Neuron (in vitro differentiated cells): ENCODE results near the gene PHOX2B.
"Not testable (repeated sequence)": the region's sequence is repeated elsewhere in the genome, so short reads cannot be mapped to it uniquely, and the experiment has no call there.

Experiments
- H2AFZ ChIP-seq: one replicate; pipeline ENCODE4 v1.6.1; 2013; ENCODE audit warnings: low read depth, mild to moderate bottlenecking, inconsistent platforms, low read length, moderate library complexity
- H3K27me3 ChIP-seq: one replicate; pipeline ENCODE4 v1.6.1; 2013; ENCODE audit warnings: low read length; ENCODE audit not compliant: insufficient read depth
- H3K36me3 ChIP-seq: one replicate; pipeline ENCODE4 v1.6.1; 2013; ENCODE audit warnings: low read length; ENCODE audit not compliant: insufficient read depth
- H3K4me1 ChIP-seq: one replicate; pipeline ENCODE4 v1.6.1; 2013; ENCODE audit warnings: low read length; ENCODE audit not compliant: insufficient read depth
- H3K4me3 ChIP-seq: 2 replicates; pipeline ENCODE4 v1.5.1; 2013; ENCODE audit warnings: mild to moderate bottlenecking, low read length, moderate library complexity
- H3K9me3 ChIP-seq: one replicate; pipeline ENCODE4 v1.6.1; 2013; ENCODE audit warnings: low read length

Gene PHOX2B

GRCh38 chr4:41715155-41715554, 33.4 kb downstream of the PHOX2B start:
- no peaks in the 10 kb centered on the region for H3K36me3 ChIP-seq
- peaks cover 17% of the 10 kb centered on the region for H3K27me3 ChIP-seq
- H2AFZ ChIP-seq, result no peak overlapping the region
- H3K4me3 ChIP-seq, result no peak overlapping the region
- no peaks in the 10 kb centered on the region for H3K9me3 ChIP-seq
- H3K4me1 ChIP-seq, result no peaks in the 10 kb centered on the region

- Histone ChIP-seq H3K4me3 (no peak overlapping the region), H3K9me3 (no peaks in the 10 kb centered on the region), H3K4me1 (peaks cover 5% of the 10 kb centered on the region), H3K36me3 (no peaks in the 10 kb centered on the region), H2AFZ (no peak overlapping the region), H3K27me3 (peaks cover 17% of the 10 kb centered on the region)
Observed at GRCh38 chr4:41714364-41715000, 34.0 kb downstream of the PHOX2B start.

- Histone ChIP-seq H3K4me1 (peaks cover 5% of the 10 kb centered on the region), H3K4me3 (no peak overlapping the region), H3K27me3 (peaks cover 15% of the 10 kb centered on the region), H3K9me3 (no peaks in the 10 kb centered on the region), H2AFZ (no peak overlapping the region), H3K36me3 (no peaks in the 10 kb centered on the region)
Observed at GRCh38 chr4:41713768-41714167, 34.8 kb downstream of the PHOX2B start.

GRCh38 chr4:41712425-41712824, 36.1 kb downstream of the PHOX2B start:
- Histone ChIP-seq H3K4me1 (peaks cover 5% of the 10 kb centered on the region), H3K4me3 (no peak overlapping the region), H3K36me3 (no peaks in the 10 kb centered on the region), H3K27me3 (peaks cover 10% of the 10 kb centered on the region), H3K9me3 (no peaks in the 10 kb centered on the region), H2AFZ (no peak overlapping the region)

- not testable (repeated sequence) for H2AFZ ChIP-seq, H3K4me1 ChIP-seq, H3K9me3 ChIP-seq, H3K4me3 ChIP-seq, H3K36me3 ChIP-seq
- H3K27me3 ChIP-seq, result peaks cover 10% of the 10 kb centered on the region
Observed at GRCh38 chr4:41711654-41712053, 36.9 kb downstream of the PHOX2B start.

GRCh38 chr4:41709844-41710481, 38.6 kb downstream of the PHOX2B start:
- H3K36me3 ChIP-seq, result no peaks in the 10 kb centered on the region
- no peaks in the 10 kb centered on the region for H3K9me3 ChIP-seq
- H2AFZ ChIP-seq, result no peak overlapping the region
- H3K4me3 ChIP-seq, result no peak overlapping the region
- peaks cover 5% of the 10 kb centered on the region for H3K4me1 ChIP-seq
- peaks cover 3% of the 10 kb centered on the region for H3K27me3 ChIP-seq

GRCh38 chr4:41703785-41704184, 44.7 kb downstream of the PHOX2B start:
- Histone ChIP-seq H3K36me3 (peaks cover 2% of the 10 kb centered on the region), H3K27me3 (no peaks in the 10 kb centered on the region)

GRCh38 chr4:41702770-41703169, 45.8 kb downstream of the PHOX2B start:
- H3K9me3 ChIP-seq, result no peaks in the 10 kb centered on the region
- no peaks in the 10 kb centered on the region for H3K27me3 ChIP-seq
- no peak overlapping the region for H2AFZ ChIP-seq
- no peaks in the 10 kb centered on the region for H3K4me1 ChIP-seq
- H3K36me3 ChIP-seq, result peaks cover 11% of the 10 kb centered on the region
- H3K4me3 ChIP-seq, result no peak overlapping the region

More at GRCh38 chr4:41703785-41704184, 44.7 kb downstream of the PHOX2B start:
- no peak overlapping the region for H3K4me3 ChIP-seq
- no peaks in the 10 kb centered on the region for H3K4me1 ChIP-seq
- H2AFZ ChIP-seq, result no peak overlapping the region
- no peaks in the 10 kb centered on the region for H3K9me3 ChIP-seq

- Histone ChIP-seq H2AFZ (no peak overlapping the region), H3K27me3 (no peaks in the 10 kb centered on the region), H3K9me3 (no peaks in the 10 kb centered on the region), H3K4me1 (no peaks in the 10 kb centered on the region), H3K36me3 (peaks cover 19% of the 10 kb centered on the region), H3K4me3 (no peak overlapping the region)
Observed at GRCh38 chr4:41701983-41702382, 46.5 kb downstream of the PHOX2B start.

GRCh38 chr4:41696763-41697162, 51.8 kb downstream of the PHOX2B start:
- H3K9me3 ChIP-seq, result no peaks in the 10 kb centered on the region
- peaks cover 42% of the 10 kb centered on the region for H3K36me3 ChIP-seq
- H2AFZ ChIP-seq, result no peak overlapping the region
- no peaks in the 10 kb centered on the region for H3K27me3 ChIP-seq
- H3K4me3 ChIP-seq, result no peak overlapping the region
- H3K4me1 ChIP-seq, result no peaks in the 10 kb centered on the region

GRCh38 chr4:41696131-41696530, 52.4 kb downstream of the PHOX2B start:
- Histone ChIP-seq H2AFZ (no peak overlapping the region), H3K27me3 (no peaks in the 10 kb centered on the region), H3K4me3 (no peak overlapping the region), H3K36me3 (peaks cover 46% of the 10 kb centered on the region), H3K9me3 (no peaks in the 10 kb centered on the region), H3K4me1 (no peaks in the 10 kb centered on the region)
